GM12878 (cell line): Measurements from ENCODE around the gene PITPNM1. TPM values are rescaled to one million over a fixed set of nuclear protein-coding genes. Genes with fewer than 3 reads are reported as not detected.

ENCODE experiments used
- ATAC-seq: fragments of 200-7000 bp; cut with Tn5 transposase; 3 replicates; pipeline ENCODE4 v1.9.1; 2020; ENCODE audit warnings: mild to moderate bottlenecking, moderate library complexity
- BruUV-seq: library from RNA; stranded (reverse); fragments of 400-500 nt; replicated peaks from 2 replicates; lab custom pipeline; 2021; lab: Mats Ljungman, UMichigan
- CTCF ChIA-PET: fragments of 300-600 bp; sonication (Branson Sonifier 250); formaldehyde crosslinking; extraction: SDS; loops from one replicate; lab custom pipeline; 2021; ENCODE audit warnings: inconsistent platforms; lab: Yijun Ruan, JAX
- POLR2A ChIA-PET: fragments of 350-600 bp; formaldehyde crosslinking; extraction: SDS; loops from one replicate; lab custom pipeline; 2021; ENCODE audit warnings: inconsistent platforms; lab: Charles Lee
- RAD21 ChIA-PET: fragments of 300-600 bp; sonication (Branson Sonifier 250); formaldehyde crosslinking; loops from one replicate; lab custom pipeline; 2023; ENCODE audit warnings: antibody characterized with exemption; ENCODE audit not compliant: unreplicated experiment; lab: Charles Lee
- SMC1A ChIA-PET: fragments of 300-600 bp; sonication (Branson Sonifier 250); formaldehyde crosslinking; loops from one replicate; lab custom pipeline; 2023; ENCODE audit not compliant: unreplicated experiment, uncharacterized antibody; lab: Charles Lee
- DNase-seq: peaks from one replicate; pipeline ENCODE4 v3.0.0-alpha.2; 2011; ENCODE audit warnings: low read depth, low spot score
- FAIRE-seq: peaks from 3 replicates; lab custom pipeline; 2011; peaks lifted over from hg19 to GRCh38; lab: Jason Lieb, UNC
- H2AFZ ChIP-seq: 2 replicates; pipeline ENCODE4 v1.6.0; 2011; ENCODE audit warnings: low read depth, low read length, control low read depth; ENCODE audit not compliant: control insufficient read depth
- H3K27ac ChIP-seq: 2 replicates; pipeline ENCODE4 v1.5.1; 2011; ENCODE audit warnings: control low read depth; ENCODE audit not compliant: control insufficient read depth, insufficient read depth
- H3K27me3 ChIP-seq, 2 experiments: replicated peaks in 1 of 2; 2 replicates each; pipeline versions ENCODE4 v1.6.0 to v1.6.1; 2011; ENCODE audit warnings: low read length in 1 of 2; ENCODE audit not compliant: control insufficient read depth in 2 of 2, insufficient read depth in 2 of 2
- H3K36me3 ChIP-seq, 2 experiments: 2 replicates each; pipeline ENCODE4 v1.5.1; 2011; ENCODE audit warnings: low read length in 1 of 2; ENCODE audit not compliant: control insufficient read depth in 2 of 2, insufficient read depth in 2 of 2
- H3K4me1 ChIP-seq: 2 replicates; pipeline ENCODE4 v1.6.1; 2011; ENCODE audit warnings: mild to moderate bottlenecking, low read length, moderate library complexity, mixed read lengths; ENCODE audit not compliant: control insufficient read depth, insufficient read depth
- H3K4me2 ChIP-seq: 2 replicates; pipeline ENCODE4 v1.6.0; 2011; ENCODE audit warnings: control low read depth; ENCODE audit not compliant: control insufficient read depth, insufficient read depth
- H3K4me3 ChIP-seq: fragments of 200-600 bp; sonication (generic); 2 replicates; pipeline ENCODE4 v1.5.1; 2016
- H3K79me2 ChIP-seq: 2 replicates; pipeline ENCODE4 v1.6.0; 2011; ENCODE audit warnings: low read length; ENCODE audit not compliant: control insufficient read depth, insufficient read depth
- H3K9ac ChIP-seq: 2 replicates; pipeline ENCODE4 v1.8.0; 2011; ENCODE audit warnings: low read length, control low read depth, mixed read lengths; ENCODE audit not compliant: control insufficient read depth, insufficient read depth
- H3K9me3 ChIP-seq: replicated peaks from 3 replicates; pipeline ENCODE4 v1.5.1; 2011; ENCODE audit warnings: mild to moderate bottlenecking, low read length; ENCODE audit not compliant: control insufficient read depth, insufficient read depth
- H4K20me1 ChIP-seq: 2 replicates; pipeline ENCODE4 v1.6.0; 2011; ENCODE audit not compliant: control insufficient read depth, insufficient read depth
- CBFB ChIP-seq: IDR thresholded peaks from 2 replicates; pipeline ENCODE4 v1.6.1; 2016; ENCODE audit warnings: antibody characterized with exemption, low read depth
- CHD4 ChIP-seq: fragments of 200-600 bp; sonication (generic); IDR thresholded peaks from 2 replicates; pipeline ENCODE4 v1.6.1; 2016; ENCODE audit warnings: mild to moderate bottlenecking
- JUNB ChIP-seq: IDR thresholded peaks from 2 replicates; pipeline ENCODE4 v1.6.1; 2016; ENCODE audit warnings: antibody characterized with exemption, mild to moderate bottlenecking
- PKNOX1 ChIP-seq: fragments of 450-650 bp; IDR thresholded peaks from 2 replicates; pipeline ENCODE4 v1.6.1; 2016; ENCODE audit warnings: mild to moderate bottlenecking
- SPI1 ChIP-seq: IDR thresholded peaks from 2 replicates; pipeline ENCODE4 v1.6.1; 2011; ENCODE audit warnings: low read depth, mild to moderate bottlenecking, low read length, moderate library complexity, borderline replicate concordance; ENCODE audit not compliant: insufficient read depth
- ZNF24 ChIP-seq: fragments of 450-650 bp; IDR thresholded peaks from 2 replicates; pipeline ENCODE4 v1.6.1; 2017; ENCODE audit warnings: antibody characterized with exemption, mild to moderate bottlenecking
- WGBS: methylation state at CpG from one replicate; pipeline ENCODE4 v1.1.6; 2016; ENCODE audit warnings: low lambda C conversion rate; ENCODE audit not compliant: insufficient replicate concordance, insufficient coverage; ENCODE audit errors: missing lambda C conversion rate; 5-methylcytosine and 5-hydroxymethylcytosine counted together
- in situ Hi-C: fragments of 300-500 bp; cut with MboI; formaldehyde crosslinking; loops from 9 replicates; pipeline ENCODE4 v1.14.3; 2018; ENCODE audit warnings: mixed read lengths
- intact Hi-C: fragments of 100-400 bp; cut with micrococcal nuclease; formaldehyde crosslinking; loops from one replicate; pipeline ENCODE4 v1.14.2; 2022; ENCODE audit not compliant: unreplicated experiment
- polyA plus RNA-seq, 11 experiments: library from polyadenylated mRNA; depleted of rRNA in 4 of 11; unstranded in 6 of 11; stranded (reverse) in 5 of 11; fragments of >200 nt; fragmentation: Nextera tagmentation in 4 of 11; fragmentation: Illumina TruSeq in 1 of 11; extraction: Ambion mirVana in 4 of 11; extraction: Trizol in 1 of 11; gene quantifications; 1 replicate in 1 of 11; 2 replicates in 10 of 11; pipeline versions ENCODE4 v1.2.1 to v1.2.3, GENCODE V29; 2011 to 2016; ENCODE audit warnings: inconsistent platforms in 2 of 11, missing spikeins in 2 of 11, low read depth in 1 of 11
- total RNA-seq, 4 experiments: library from RNA; depleted of rRNA in 3 of 4; stranded (reverse); fragments of >200 nt in 3 of 4; fragmentation: Illumina TruSeq in 1 of 4; extraction: Trizol in 1 of 4; gene quantifications; 2 replicates each; pipeline versions ENCODE4 v1.2.1 to v1.2.3, GENCODE V29; 2013 to 2021
- TF ChIP-seq, protein P1 (sequence below): fragments of 450-650 bp; IDR thresholded peaks from 2 replicates; pipeline ENCODE4 v1.6.1; 2017; ENCODE audit warnings: mild to moderate bottlenecking, low read depth, inconsistent platforms; ENCODE audit not compliant: poor library complexity, severe bottlenecking
- TF ChIP-seq, protein P2 (sequence below): fragments of 450-650 bp; IDR thresholded peaks from 2 replicates; pipeline ENCODE4 v1.6.1; 2018; ENCODE audit warnings: borderline replicate concordance, mild to moderate bottlenecking; ENCODE audit not compliant: partially characterized antibody

Gene PITPNM1
- total and polyA plus RNA-seq, 10 of the 15 experiments (the other 5 are each of a cell fraction or from before 2014, with no cell fraction given) = 0.11 to 56.8 (median 16.5) TPM

DNA sequence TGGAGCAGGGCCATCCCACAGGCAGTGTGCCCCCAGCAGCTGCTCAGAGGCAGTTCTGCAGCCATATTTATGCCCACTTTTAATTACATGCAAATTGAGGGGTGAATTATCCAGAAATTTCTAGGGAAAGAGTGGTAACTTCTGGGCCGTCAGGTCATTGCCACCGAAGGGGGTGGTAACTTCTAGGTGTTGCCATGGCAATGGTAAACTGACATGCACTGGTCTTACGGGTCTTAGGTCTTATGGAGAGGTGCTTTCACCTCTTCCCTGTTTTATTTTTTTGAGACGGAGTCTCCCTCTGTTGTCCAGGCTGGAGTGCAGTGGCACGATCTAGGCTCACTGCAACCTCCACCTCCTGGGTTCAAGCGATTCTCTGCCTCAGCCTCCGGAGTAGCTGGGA, 32.3 kb downstream of the PITPNM1 start:
- ChIA-PET RAD21 (no interaction called here), SMC1A (interaction anchor here (1.0 kb wide), 1 partner anchor 128 kb away, joined by 3 read pairs; no protein-coding TSS in a partner anchor), CTCF (interaction anchor here (1.1 kb wide), 1 partner anchor 70 kb away, joined by 3 read pairs; no protein-coding TSS in a partner anchor), POLR2A (interaction anchor here (6.4 kb wide), 1 partner anchor 70 kb away, joined by 72 read pairs; the partner anchor contains the start of genes PPP1CA and TBC1D10C)
- intact Hi-C loops = no loop called here
- H3K27ac ChIP-seq = no peak overlapping the region
- no peaks in the 10 kb centered on the region; the same call in 2 of the 3 replicates for H3K9me3 ChIP-seq
- no peak overlapping the region for H2AFZ ChIP-seq
- ATAC-seq = no peak
- no peaks in the 10 kb centered on the region for H4K20me1 ChIP-seq
- DNase-seq = no peak
- TF ChIP-seq PKNOX1 = peak; percentile 56
- no peak for TF ChIP-seq CBFB
- WGBS = 59% methylated on average over 7 of the region's 7 CpGs
- BruUV-seq = no TSS peak
- no peak overlapping the region for H3K4me2 ChIP-seq
- H3K4me1 ChIP-seq = peaks cover 16% of the 10 kb centered on the region
- in situ Hi-C loops = no loop called here
- H3K4me3 ChIP-seq = no peak overlapping the region
- no peak overlapping the region for H3K9ac ChIP-seq
- H3K27me3 ChIP-seq = no peaks in the 10 kb centered on the region
- no peak for FAIRE-seq
- H3K79me2 ChIP-seq = peaks cover 7% of the 10 kb centered on the region
- no peaks in the 10 kb centered on the region for H3K36me3 ChIP-seq

- Histone ChIP-seq H3K27ac (no peak overlapping the region; the same call in 1 of the 2 replicates), H3K9ac (no peak overlapping the region; the same call in 1 of the 2 replicates), H4K20me1 (no peaks in the 10 kb centered on the region), H3K4me1 (peaks cover 25% of the 10 kb centered on the region), H3K27me3 (no peaks in the 10 kb centered on the region), H3K4me3 (no peak overlapping the region), H3K79me2 (peaks cover 7% of the 10 kb centered on the region), H3K36me3 (no peaks in the 10 kb centered on the region), H3K4me2 (peak overlapping the region; percentile 51), H2AFZ (peak overlapping the region; percentile 68), H3K9me3 (no peaks in the 10 kb centered on the region)
- in situ Hi-C loops = no loop called here
- CTCF ChIA-PET = interaction anchor here (0.9 to 3.2 kb wide), 7 partner anchors 15 to 121 kb away, joined by 3 to 15 read pairs (median 4); partner anchors contain the start of genes PPP1CA and PTPRCAP
- no TSS peak for BruUV-seq
- DNase-seq (no peak), FAIRE-seq (peak; percentile 41), ATAC-seq (no peak)
- RAD21 ChIA-PET = interaction anchor here (1.0 to 5.4 kb wide), 7 partner anchors 15 to 78 kb away, joined by 3 to 53 read pairs (median 4); partner anchors contain the start of genes AIP, PITPNM1, PPP1CA and PTPRCAP
- intact Hi-C loops = no loop called here
- WGBS = 28% methylated on average over 8 of the region's 8 CpGs
- SMC1A ChIA-PET = interaction anchor here (1.1 to 4.1 kb wide), 5 partner anchors 14 to 89 kb away, joined by 3 to 35 read pairs (median 10); partner anchors contain the start of genes AIP and PPP1CA
- POLR2A ChIA-PET = interaction anchor here (0.7 to 8.1 kb wide), 7 partner anchors 10 to 67 kb away, joined by 3 to 78 read pairs (median 22); partner anchors contain the start of genes AIP, PPP1CA, PTPRCAP and RPS6KB2
- TF ChIP-seq, protein P1, sequence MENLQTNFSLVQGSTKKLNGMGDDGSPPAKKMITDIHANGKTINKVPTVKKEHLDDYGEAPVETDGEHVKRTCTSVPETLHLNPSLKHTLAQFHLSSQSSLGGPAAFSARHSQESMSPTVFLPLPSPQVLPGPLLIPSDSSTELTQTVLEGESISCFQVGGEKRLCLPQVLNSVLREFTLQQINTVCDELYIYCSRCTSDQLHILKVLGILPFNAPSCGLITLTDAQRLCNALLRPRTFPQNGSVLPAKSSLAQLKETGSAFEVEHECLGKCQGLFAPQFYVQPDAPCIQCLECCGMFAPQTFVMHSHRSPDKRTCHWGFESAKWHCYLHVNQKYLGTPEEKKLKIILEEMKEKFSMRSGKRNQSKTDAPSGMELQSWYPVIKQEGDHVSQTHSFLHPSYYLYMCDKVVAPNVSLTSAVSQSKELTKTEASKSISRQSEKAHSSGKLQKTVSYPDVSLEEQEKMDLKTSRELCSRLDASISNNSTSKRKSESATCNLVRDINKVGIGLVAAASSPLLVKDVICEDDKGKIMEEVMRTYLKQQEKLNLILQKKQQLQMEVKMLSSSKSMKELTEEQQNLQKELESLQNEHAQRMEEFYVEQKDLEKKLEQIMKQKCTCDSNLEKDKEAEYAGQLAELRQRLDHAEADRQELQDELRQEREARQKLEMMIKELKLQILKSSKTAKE = no peak
- TF ChIP-seq, protein P2, sequence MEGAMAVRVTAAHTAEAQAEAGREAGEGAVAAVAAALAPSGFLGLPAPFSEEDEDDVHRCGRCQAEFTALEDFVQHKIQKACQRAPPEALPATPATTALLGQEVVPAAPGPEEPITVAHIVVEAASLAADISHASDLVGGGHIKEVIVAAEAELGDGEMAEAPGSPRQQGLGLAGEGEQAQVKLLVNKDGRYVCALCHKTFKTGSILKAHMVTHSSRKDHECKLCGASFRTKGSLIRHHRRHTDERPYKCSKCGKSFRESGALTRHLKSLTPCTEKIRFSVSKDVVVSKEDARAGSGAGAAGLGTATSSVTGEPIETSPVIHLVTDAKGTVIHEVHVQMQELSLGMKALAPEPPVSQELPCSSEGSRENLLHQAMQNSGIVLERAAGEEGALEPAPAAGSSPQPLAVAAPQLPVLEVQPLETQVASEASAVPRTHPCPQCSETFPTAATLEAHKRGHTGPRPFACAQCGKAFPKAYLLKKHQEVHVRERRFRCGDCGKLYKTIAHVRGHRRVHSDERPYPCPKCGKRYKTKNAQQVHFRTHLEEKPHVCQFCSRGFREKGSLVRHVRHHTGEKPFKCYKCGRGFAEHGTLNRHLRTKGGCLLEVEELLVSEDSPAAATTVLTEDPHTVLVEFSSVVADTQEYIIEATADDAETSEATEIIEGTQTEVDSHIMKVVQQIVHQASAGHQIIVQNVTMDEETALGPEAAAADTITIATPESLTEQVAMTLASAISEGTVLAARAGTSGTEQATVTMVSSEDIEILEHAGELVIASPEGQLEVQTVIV = no peak
- 0 out of 2 replicates have a peak, but pooled peaks have one; percentile 45 for TF ChIP-seq JUNB
- TF ChIP-seq CHD4 = no peak
- TF ChIP-seq ZNF24 = peak; percentile 84; the same call in 1 of the 2 replicates
- peak; percentile 44; the same call in 1 of the 2 replicates for TF ChIP-seq SPI1
Measured at GRCh38 chr11:67470337-67471002, 34.7 kb downstream of the PITPNM1 start.
